Prostate gland (tissue), 2 donors: Measurements from ENCODE around the gene CSTPP1.
"Not testable (repeated sequence)": the region's sequence is repeated elsewhere in the genome, so short reads cannot be mapped to it uniquely, and the experiment has no call there.

Experiments used
- CTCF ChIP-seq, 4 experiments: fragments of 200-600 bp in 2 of 4; fragments of 450-650 bp in 2 of 4; sonication (generic) in 2 of 4; IDR thresholded peaks; 1 replicate in 3 of 4; 2 replicates in 1 of 4; pipeline ENCODE4 v1.5.1; 2016 to 2019; ENCODE audit warnings: antibody characterized with exemption in 4 of 4, mild to moderate bottlenecking in 2 of 4, moderate library complexity in 2 of 4
- POLR2A ChIP-seq: fragments of 450-650 bp; IDR thresholded peaks from one replicate; pipeline ENCODE4 v1.6.1; 2016; ENCODE audit warnings: antibody characterized with exemption, mild to moderate bottlenecking
- POLR2AphosphoS5 ChIP-seq: sonication (generic); formaldehyde crosslinking; IDR thresholded peaks from one replicate; pipeline ENCODE4 v1.6.1; 2017; ENCODE audit warnings: antibody characterized with exemption

GRCh38 chr11:47118958-47119688 is 182.6 kb downstream of the CSTPP1 start:
- TF ChIP-seq CTCF (IDR thresholded peaks at IDR 0.05); POLR2A: not testable (repeated sequence)
- peak; percentile 56 for TF ChIP-seq POLR2AphosphoS5
